Progenitor cell of endocrine pancreas (in vitro differentiated cells): Measurements from ENCODE around the gene ZFR. TPM values are rescaled to one million over a fixed set of nuclear protein-coding genes. Genes with fewer than 3 reads are reported as not detected.

Source experiments
- DNase-seq: peaks from one replicate; pipeline ENCODE4 v3.0.0; 2021; ENCODE audit warnings: low spot score; ENCODE audit not compliant: unreplicated experiment
- H3K27ac Mint-ChIP-seq: 2 replicates; pipeline ENCODE4 v1.8.0; 2021; ENCODE audit warnings: mild to moderate bottlenecking, moderate library complexity, mixed read lengths
- H3K27me3 Mint-ChIP-seq: 2 replicates; pipeline ENCODE4 v1.8.0; 2021; ENCODE audit warnings: mixed read lengths
- H3K36me3 Mint-ChIP-seq: 2 replicates; pipeline ENCODE4 v1.8.0; 2022; ENCODE audit warnings: mixed read lengths; ENCODE audit not compliant: insufficient read depth
- H3K4me1 Mint-ChIP-seq: 2 replicates; pipeline ENCODE4 v1.8.0; 2021; ENCODE audit warnings: low read depth, mixed read lengths
- H3K4me3 Mint-ChIP-seq: 2 replicates; pipeline ENCODE4 v1.8.0; 2021; ENCODE audit warnings: low read depth, mild to moderate bottlenecking, moderate library complexity, mixed read lengths
- H3K9me3 Mint-ChIP-seq: 2 replicates; pipeline ENCODE4 v1.8.0; 2021; ENCODE audit warnings: low read depth, mixed read lengths
- CTCF ChIP-seq: fragments of 200-600 bp; sonication (generic); IDR thresholded peaks from one replicate; pipeline ENCODE4 v1.5.0; 2021; ENCODE audit warnings: antibody characterized with exemption, mild to moderate bottlenecking; ENCODE audit not compliant: unreplicated experiment
- total RNA-seq: library from RNA; stranded (reverse); gene quantifications from 2 replicates; pipeline ENCODE4 v1.2.1, GENCODE V29; 2021

The ZFR gene
- total RNA-seq, 1 donor from 2014 or later, result 75.6 TPM

GRCh38 chr5:32443541-32444430, 754 bp downstream of the ZFR start:
- H3K36me3 Mint-ChIP-seq, result peaks cover 6% of the 10 kb centered on the region
- no peak for TF ChIP-seq CTCF
- H3K4me3 Mint-ChIP-seq, result peak overlapping the region; percentile 86
- peaks cover 24% of the 10 kb centered on the region for H3K27me3 Mint-ChIP-seq
- no peaks in the 10 kb centered on the region for H3K9me3 Mint-ChIP-seq
- H3K27ac Mint-ChIP-seq, result peak overlapping the region; percentile 95
- peak; percentile 21 for DNase-seq
- peaks cover 26% of the 10 kb centered on the region for H3K4me1 Mint-ChIP-seq

GRCh38 chr5:32443145-32443540, 1.4 kb downstream of the ZFR start:
- peak overlapping the region; percentile 84 for H3K4me3 Mint-ChIP-seq
- TF ChIP-seq CTCF, result no peak
- peaks cover 26% of the 10 kb centered on the region for H3K4me1 Mint-ChIP-seq
- peak overlapping the region; percentile 94 for H3K27ac Mint-ChIP-seq
- peaks cover 22% of the 10 kb centered on the region for H3K27me3 Mint-ChIP-seq
- no peak for DNase-seq
- H3K9me3 Mint-ChIP-seq, result no peaks in the 10 kb centered on the region
- peaks cover 8% of the 10 kb centered on the region for H3K36me3 Mint-ChIP-seq

- H3K4me3 Mint-ChIP-seq, result no peak overlapping the region
- peaks cover 9% of the 10 kb centered on the region for H3K36me3 Mint-ChIP-seq
- no peaks in the 10 kb centered on the region for H3K9me3 Mint-ChIP-seq
- peaks cover 19% of the 10 kb centered on the region for H3K4me1 Mint-ChIP-seq
- H3K27me3 Mint-ChIP-seq, result no peaks in the 10 kb centered on the region
- DNase-seq, result no peak
- peak overlapping the region; percentile 45 for H3K27ac Mint-ChIP-seq
- TF ChIP-seq CTCF, result no peak
These were observed 5.4 kb downstream of the ZFR start for GRCh38 chr5:32439086-32439642.

- H3K36me3 Mint-ChIP-seq, result peaks cover 17% of the 10 kb centered on the region
These were observed 7.8 kb downstream of the ZFR start for GRCh38 chr5:32436553-32437242.

More at GRCh38 chr5:32436553-32437242, 7.8 kb downstream of the ZFR start:
- no peak for TF ChIP-seq CTCF
- DNase-seq, result no peak
- Mint-ChIP-seq H3K4me1 (peaks cover 5% of the 10 kb centered on the region), H3K27ac (no peak overlapping the region), H3K9me3 (no peaks in the 10 kb centered on the region), H3K27me3 (no peaks in the 10 kb centered on the region), H3K4me3 (no peak overlapping the region)
